Liver (tissue), 9 donors: ENCODE data around the gene SPART. TPM values are rescaled to one million over a fixed set of nuclear protein-coding genes. Genes with fewer than 3 reads are reported as not detected.

Experiments used
- DNase-seq: peaks from one replicate; pipeline ENCODE4 v3.0.0-alpha.2; 2017; ENCODE audit warnings: low spot score
- H3K27ac ChIP-seq, 2 donors: one replicate each; pipeline ENCODE4 v1.7.0; 2013; ENCODE audit warnings: inconsistent platforms in 2 of 2, low read length in 2 of 2, control low read depth in 1 of 2, low read depth in 1 of 2, mild to moderate bottlenecking in 1 of 2
- H3K27me3 ChIP-seq, 4 donors: one replicate each; pipeline versions ENCODE4 v1.6.1 to v1.7.0; 2013; ENCODE audit warnings: low read length in 3 of 4, inconsistent platforms in 1 of 4, mild to moderate bottlenecking in 1 of 4, moderate library complexity in 1 of 4; ENCODE audit not compliant: control insufficient read depth in 4 of 4, insufficient read depth in 4 of 4
- H3K36me3 ChIP-seq, 4 donors: one replicate each; pipeline versions ENCODE4 v1.6.1 to v1.7.0; 2013; ENCODE audit warnings: low read length in 3 of 4, mild to moderate bottlenecking in 3 of 4, low read depth in 1 of 4, moderate library complexity in 1 of 4; ENCODE audit not compliant: control insufficient read depth in 4 of 4, insufficient read depth in 3 of 4
- H3K4me1 ChIP-seq, 4 donors: one replicate each; pipeline versions ENCODE4 v1.6.1 to v1.7.0; 2013; ENCODE audit warnings: low read length in 3 of 4, mild to moderate bottlenecking in 3 of 4, moderate library complexity in 1 of 4; ENCODE audit not compliant: control insufficient read depth in 4 of 4, insufficient read depth in 4 of 4
- H3K4me3 ChIP-seq, 3 donors: one replicate each; pipeline versions ENCODE4 v1.6.1 to v1.7.0; 2013; ENCODE audit warnings: low read length in 3 of 3, control low read depth in 1 of 3, low read depth in 1 of 3, mild to moderate bottlenecking in 1 of 3
- H3K9ac ChIP-seq, 2 donors: one replicate each; pipeline ENCODE4 v1.7.0; 2013; ENCODE audit warnings: low read length in 2 of 2, mild to moderate bottlenecking in 2 of 2, moderate library complexity in 2 of 2, control low read depth in 1 of 2, low read depth in 1 of 2
- H3K9me3 ChIP-seq, 4 donors: one replicate each; pipeline versions ENCODE4 v1.6.1 to v1.7.0; 2013; ENCODE audit warnings: low read length in 3 of 4; ENCODE audit not compliant: control insufficient read depth in 4 of 4
- FOXA1 ChIP-seq: IDR thresholded peaks from 2 replicates; pipeline ENCODE4 v1.6.1; 2016; ENCODE audit warnings: antibody characterized with exemption
- FOXA2 ChIP-seq: IDR thresholded peaks from 2 replicates; pipeline ENCODE4 v1.6.1; 2016; ENCODE audit warnings: antibody characterized with exemption
- GABPA ChIP-seq, 2 donors: IDR thresholded peaks in 1 of 2; conservative IDR thresholded peaks in 1 of 2; 2 replicates each; pipeline ENCODE4 v1.6.1; 2016; ENCODE audit warnings: antibody characterized with exemption in 2 of 2, mild to moderate bottlenecking in 1 of 2, moderate library complexity in 1 of 2
- HNF4A ChIP-seq, 2 donors: conservative IDR thresholded peaks; 2 replicates each; pipeline ENCODE4 v1.6.1; 2016; ENCODE audit warnings: antibody characterized with exemption in 2 of 2, mild to moderate bottlenecking in 2 of 2
- HNF4G ChIP-seq: IDR thresholded peaks from 2 replicates; pipeline ENCODE4 v1.6.1; 2016; ENCODE audit warnings: antibody characterized with exemption
- NR2F2 ChIP-seq: IDR thresholded peaks from 2 replicates; pipeline ENCODE4 v1.6.1; 2016; ENCODE audit warnings: antibody characterized with exemption
- RAD21 ChIP-seq, 2 donors: IDR thresholded peaks; 2 replicates each; pipeline ENCODE4 v1.6.1; 2016; ENCODE audit warnings: antibody characterized with exemption in 2 of 2, mild to moderate bottlenecking in 2 of 2
- REST ChIP-seq: IDR thresholded peaks from 2 replicates; pipeline ENCODE4 v1.6.1; 2016; ENCODE audit warnings: antibody characterized with exemption, mild to moderate bottlenecking
- RXRA ChIP-seq, 2 donors: IDR thresholded peaks; 2 replicates each; pipeline ENCODE4 v1.6.1; 2017 to 2018; ENCODE audit warnings: antibody characterized with exemption in 2 of 2, mild to moderate bottlenecking in 1 of 2
- SP1 ChIP-seq: IDR thresholded peaks from 2 replicates; pipeline ENCODE4 v1.6.1; 2018; ENCODE audit warnings: antibody characterized with exemption, mild to moderate bottlenecking
- TAF1 ChIP-seq: conservative IDR thresholded peaks from 2 replicates; pipeline ENCODE4 v1.6.1; 2016; ENCODE audit warnings: antibody characterized with exemption, mild to moderate bottlenecking
- YY1 ChIP-seq: IDR thresholded peaks from 2 replicates; pipeline ENCODE4 v1.6.1; 2016; ENCODE audit warnings: antibody characterized with exemption, mild to moderate bottlenecking
- ZBTB33 ChIP-seq: IDR thresholded peaks from 2 replicates; pipeline ENCODE4 v1.6.1; 2016; ENCODE audit warnings: antibody characterized with exemption
- WGBS: extraction: QIAGEN DNeasy Blood & Tissue Kit; methylation state at CpG from one replicate; pipeline ENCODE4 v1.1.7; 2013; 5-methylcytosine and 5-hydroxymethylcytosine counted together
- polyA plus RNA-seq, 2 donors: library from polyadenylated mRNA; stranded (reverse) in 1 of 2; unstranded in 1 of 2; fragments of 200-250 nt in 1 of 2; fragments of >200 nt in 1 of 2; fragmentation: Nextera tagmentation in 1 of 2; extraction: Ambion mirVana in 1 of 2; gene quantifications; one replicate each; pipeline versions ENCODE4 v1.2.1 to v1.2.3, GENCODE V29; 2013 to 2015
- total RNA-seq, 2 donors: library from RNA; depleted of rRNA; stranded (reverse); fragments of >200 nt; gene quantifications; one replicate each; pipeline ENCODE4 v1.2.3, GENCODE V29; 2014
- TF ChIP-seq, protein P1 (sequence below): IDR thresholded peaks from 2 replicates; pipeline ENCODE4 v1.6.1; 2016; ENCODE audit warnings: antibody characterized with exemption
- TF ChIP-seq, protein P2 (sequence below): fragments of 150-350 bp; IDR thresholded peaks from 2 replicates; pipeline ENCODE4 v1.5.1; 2017; ENCODE audit warnings: improper control_type of control experiment, low read depth, low read length; ENCODE audit not compliant: missing input control
- TF ChIP-seq, protein P3 (sequence below): IDR thresholded peaks from 2 replicates; pipeline ENCODE4 v1.6.1; 2016; ENCODE audit warnings: antibody characterized with exemption
- donor health status: healthy.
- donor health status: healthy.
- donor health status: healthy.
- donor health status: healthy.
- donor health status: healthy.

The SPART gene
- total and polyA plus RNA-seq, 4 donors, result 6.9 to 15.3 (median 11.0) TPM

DNA sequence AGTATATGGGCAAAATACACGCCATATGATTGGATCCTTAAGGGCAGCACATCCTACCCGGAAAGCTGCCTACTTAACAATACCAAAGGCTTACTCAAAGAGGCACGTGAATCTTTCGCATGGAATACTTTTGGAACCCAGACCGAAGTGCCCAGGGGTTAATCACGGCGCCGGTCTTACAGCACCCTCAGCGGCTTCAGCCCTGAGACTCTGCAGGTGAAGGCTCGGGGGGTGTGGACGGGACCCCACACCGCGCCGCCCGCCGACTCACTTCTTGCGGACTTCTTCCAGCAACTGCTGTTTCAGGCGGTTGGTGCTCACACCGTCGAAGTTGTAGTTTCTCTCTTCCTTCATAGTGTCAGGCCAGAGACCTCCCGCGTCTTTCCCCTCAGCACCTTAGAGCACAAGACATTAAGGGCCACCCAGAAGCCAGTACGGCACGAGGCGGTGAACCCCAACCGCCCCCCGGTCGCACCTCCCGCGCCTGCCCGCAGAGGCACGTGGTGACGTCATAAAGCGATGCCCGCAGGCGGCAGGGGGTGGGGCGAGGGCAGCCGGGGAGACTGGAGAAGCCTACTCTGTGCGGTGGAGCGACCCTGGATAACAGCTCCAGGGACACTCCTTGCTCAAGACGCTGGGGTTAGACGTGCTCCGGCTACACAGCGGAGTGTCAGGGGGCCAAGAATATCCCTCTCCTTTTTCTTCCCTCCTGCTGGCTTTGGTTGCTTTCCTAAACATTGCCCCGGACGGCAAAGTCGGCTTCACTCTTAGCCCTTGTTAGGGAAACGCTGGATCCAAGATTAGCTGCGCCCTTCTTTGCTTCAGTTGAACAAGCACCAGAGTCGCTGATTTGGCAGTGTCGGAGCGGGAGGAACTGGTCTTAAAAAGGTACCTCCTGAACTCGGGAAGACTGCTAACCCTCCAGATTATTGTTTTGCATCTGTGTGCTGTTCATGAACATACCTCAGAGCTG, 48.5 kb downstream of the SPART start, which contains the start of gene CCDC169:
TSS of gene CCDC169 (minus strand) at position 449 of the 973 bp plus-strand sequence. CDS start at position 354, 95 bp downstream.
- Histone ChIP-seq H3K9me3 (no peaks in the 10 kb centered on the region), H3K27ac (no peak within 1 kb of the TSS), H3K36me3 (no peaks in the 10 kb centered on the region), H3K27me3 (peaks cover 0 to 6% (median 0%) of the 10 kb centered on the region in 4 donors), H3K4me3 (peak within 1 kb of the TSS; percentile 50 to 68 (median 60)), H3K9ac (no peak within 1 kb of the TSS), H3K4me1 (peaks cover 0 to 10% (median 4%) of the 10 kb centered on the region in 4 donors)
- peak; percentile 78 for DNase-seq
- 3% methylated on average over 53 of the region's 53 CpGs for WGBS
- no peak for TF ChIP-seq HNF4G
- no peak for TF ChIP-seq FOXA2
- no peak for TF ChIP-seq SP1
- TF ChIP-seq HNF4A (conservative IDR thresholded peaks at IDR 0.05), result no peak
- no peak for TF ChIP-seq GABPA (IDR thresholded peaks at IDR 0.05 in 1 of 2, conservative IDR thresholded peaks at IDR 0.05 in 1 of 2)
- TF ChIP-seq, protein P1, sequence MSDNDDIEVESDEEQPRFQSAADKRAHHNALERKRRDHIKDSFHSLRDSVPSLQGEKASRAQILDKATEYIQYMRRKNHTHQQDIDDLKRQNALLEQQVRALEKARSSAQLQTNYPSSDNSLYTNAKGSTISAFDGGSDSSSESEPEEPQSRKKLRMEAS, result no peak
- no peak for TF ChIP-seq RAD21 (IDR thresholded peaks at IDR 0.05)
- TF ChIP-seq, protein P2, sequence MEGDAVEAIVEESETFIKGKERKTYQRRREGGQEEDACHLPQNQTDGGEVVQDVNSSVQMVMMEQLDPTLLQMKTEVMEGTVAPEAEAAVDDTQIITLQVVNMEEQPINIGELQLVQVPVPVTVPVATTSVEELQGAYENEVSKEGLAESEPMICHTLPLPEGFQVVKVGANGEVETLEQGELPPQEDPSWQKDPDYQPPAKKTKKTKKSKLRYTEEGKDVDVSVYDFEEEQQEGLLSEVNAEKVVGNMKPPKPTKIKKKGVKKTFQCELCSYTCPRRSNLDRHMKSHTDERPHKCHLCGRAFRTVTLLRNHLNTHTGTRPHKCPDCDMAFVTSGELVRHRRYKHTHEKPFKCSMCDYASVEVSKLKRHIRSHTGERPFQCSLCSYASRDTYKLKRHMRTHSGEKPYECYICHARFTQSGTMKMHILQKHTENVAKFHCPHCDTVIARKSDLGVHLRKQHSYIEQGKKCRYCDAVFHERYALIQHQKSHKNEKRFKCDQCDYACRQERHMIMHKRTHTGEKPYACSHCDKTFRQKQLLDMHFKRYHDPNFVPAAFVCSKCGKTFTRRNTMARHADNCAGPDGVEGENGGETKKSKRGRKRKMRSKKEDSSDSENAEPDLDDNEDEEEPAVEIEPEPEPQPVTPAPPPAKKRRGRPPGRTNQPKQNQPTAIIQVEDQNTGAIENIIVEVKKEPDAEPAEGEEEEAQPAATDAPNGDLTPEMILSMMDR, result no peak
- TF ChIP-seq YY1, result no peak
- no peak for TF ChIP-seq RXRA (IDR thresholded peaks at IDR 0.05)
- TF ChIP-seq REST, result no peak
- TF ChIP-seq ZBTB33, result no peak
- TF ChIP-seq FOXA1, result no peak
- no peak for TF ChIP-seq NR2F2
- TF ChIP-seq, protein P3, sequence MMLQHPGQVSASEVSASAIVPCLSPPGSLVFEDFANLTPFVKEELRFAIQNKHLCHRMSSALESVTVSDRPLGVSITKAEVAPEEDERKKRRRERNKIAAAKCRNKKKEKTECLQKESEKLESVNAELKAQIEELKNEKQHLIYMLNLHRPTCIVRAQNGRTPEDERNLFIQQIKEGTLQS, result no peak
- no peak for TF ChIP-seq TAF1
